ENCODE results near the gene LRRC3C.
"Not testable (repeated sequence)": the region's sequence is repeated elsewhere in the genome, so short reads cannot be mapped to it uniquely, and the experiment has no call there.

Gene LRRC3C

DNA sequence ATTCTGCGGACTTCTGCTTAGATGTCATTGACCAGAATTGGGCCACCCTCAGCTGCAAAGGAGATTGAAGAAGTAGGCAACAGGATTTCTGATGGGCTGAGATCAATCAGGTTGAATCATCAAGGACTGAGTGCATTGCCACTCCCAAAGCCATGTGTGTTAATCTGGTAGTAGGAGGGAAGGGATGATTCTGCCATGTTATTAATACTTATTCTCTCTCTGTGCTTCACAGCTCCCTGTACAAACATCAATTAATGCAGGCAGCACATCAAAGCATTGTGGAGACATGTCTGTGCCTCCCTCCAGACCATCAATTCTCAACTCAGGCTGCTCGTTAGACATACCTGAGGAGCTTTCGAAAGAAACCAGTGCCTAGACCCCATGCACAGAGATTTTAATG lies 11.6 kb downstream of the LRRC3C start:
- no peak for DNase-seq (ENCODE audit: low read depth)
- TF ChIP-seq, protein P1, sequence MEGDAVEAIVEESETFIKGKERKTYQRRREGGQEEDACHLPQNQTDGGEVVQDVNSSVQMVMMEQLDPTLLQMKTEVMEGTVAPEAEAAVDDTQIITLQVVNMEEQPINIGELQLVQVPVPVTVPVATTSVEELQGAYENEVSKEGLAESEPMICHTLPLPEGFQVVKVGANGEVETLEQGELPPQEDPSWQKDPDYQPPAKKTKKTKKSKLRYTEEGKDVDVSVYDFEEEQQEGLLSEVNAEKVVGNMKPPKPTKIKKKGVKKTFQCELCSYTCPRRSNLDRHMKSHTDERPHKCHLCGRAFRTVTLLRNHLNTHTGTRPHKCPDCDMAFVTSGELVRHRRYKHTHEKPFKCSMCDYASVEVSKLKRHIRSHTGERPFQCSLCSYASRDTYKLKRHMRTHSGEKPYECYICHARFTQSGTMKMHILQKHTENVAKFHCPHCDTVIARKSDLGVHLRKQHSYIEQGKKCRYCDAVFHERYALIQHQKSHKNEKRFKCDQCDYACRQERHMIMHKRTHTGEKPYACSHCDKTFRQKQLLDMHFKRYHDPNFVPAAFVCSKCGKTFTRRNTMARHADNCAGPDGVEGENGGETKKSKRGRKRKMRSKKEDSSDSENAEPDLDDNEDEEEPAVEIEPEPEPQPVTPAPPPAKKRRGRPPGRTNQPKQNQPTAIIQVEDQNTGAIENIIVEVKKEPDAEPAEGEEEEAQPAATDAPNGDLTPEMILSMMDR (IDR thresholded peaks at IDR 0.05; ENCODE audit: low read length, missing control alignments): no peak
- H3K4me3 ChIP-seq (replicated peaks; ENCODE audit: low read depth, low read length): no peak overlapping the region

DNA sequence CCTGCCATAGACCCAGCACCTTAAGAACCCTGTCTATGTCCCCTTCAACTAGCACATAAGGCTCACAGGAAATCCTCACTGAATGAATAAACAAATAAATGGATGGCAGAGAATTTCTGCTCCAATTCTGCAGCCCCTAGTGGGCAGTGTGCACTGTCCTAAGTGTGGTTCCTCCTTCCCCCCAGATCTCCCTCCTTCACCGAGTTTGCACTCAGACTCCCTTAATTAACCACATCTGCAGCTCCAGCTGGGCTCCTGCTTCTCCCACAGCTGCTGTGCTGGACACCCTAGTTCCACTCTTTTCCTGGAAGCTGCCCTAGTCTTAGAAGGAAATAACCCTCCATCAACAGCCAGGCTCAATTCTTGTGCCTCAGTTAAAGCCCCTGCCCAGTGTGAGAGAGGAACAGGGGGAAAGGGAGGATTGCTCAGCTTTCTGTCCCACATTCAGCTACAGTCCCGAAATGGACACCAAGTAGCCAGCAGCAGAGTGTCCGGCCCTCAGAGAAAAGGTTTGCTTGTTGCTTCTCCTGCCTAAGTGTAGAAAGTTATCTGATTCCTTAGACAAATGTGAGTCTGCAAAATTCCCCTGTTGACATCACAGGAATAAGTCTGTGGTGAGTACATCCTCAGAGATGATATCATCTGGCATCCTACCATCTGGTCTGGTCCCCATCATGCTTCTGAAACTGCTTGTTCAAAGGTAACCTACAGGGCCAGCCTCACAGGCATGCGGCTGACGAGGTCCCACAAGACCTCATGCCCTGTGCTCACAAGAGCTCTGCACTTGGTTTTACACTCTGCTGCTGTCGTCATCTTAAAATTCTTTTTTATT lies 12.3 kb downstream of the LRRC3C start:
- TF ChIP-seq, protein P1 (IDR thresholded peaks at IDR 0.05; ENCODE audit: low read length, missing control alignments): peak; percentile 52
- peak; percentile 75 for DNase-seq (ENCODE audit: low read depth)

DNA sequence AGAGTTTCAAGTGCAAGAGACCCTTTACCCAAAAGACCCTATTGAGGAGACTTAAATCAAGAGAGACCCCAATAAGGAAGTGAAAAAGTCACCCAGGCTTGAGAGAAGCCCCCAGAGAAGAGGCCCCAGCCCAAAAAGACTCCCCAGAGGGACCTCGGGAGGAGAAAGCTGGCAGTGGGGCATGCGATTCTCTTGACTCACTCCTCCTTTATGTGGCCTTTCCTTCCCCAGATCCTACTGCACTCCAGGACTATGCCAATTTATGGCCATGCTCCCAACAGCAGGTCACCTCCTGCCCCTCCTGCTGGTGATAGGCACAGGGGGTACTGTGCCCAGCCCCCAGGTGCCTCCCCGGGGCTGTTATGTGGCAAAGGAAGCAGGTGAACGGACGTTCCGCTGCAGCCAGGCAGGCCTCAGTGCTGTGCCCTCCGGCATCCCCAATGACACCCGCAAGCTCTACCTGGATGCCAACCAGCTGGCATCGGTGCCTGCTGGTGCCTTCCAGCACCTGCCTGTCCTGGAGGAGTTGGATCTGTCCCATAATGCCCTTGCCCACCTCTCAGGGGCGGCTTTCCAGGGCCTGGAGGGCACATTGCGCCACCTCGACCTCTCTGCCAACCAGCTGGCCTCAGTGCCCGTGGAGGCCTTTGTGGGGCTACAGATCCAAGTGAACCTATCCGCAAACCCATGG lies 16.3 kb downstream of the LRRC3C start:
- TF ChIP-seq, protein P1 (IDR thresholded peaks at IDR 0.05; ENCODE audit: low read length, missing control alignments): no peak
- no peak overlapping the region for H3K4me3 ChIP-seq (replicated peaks; ENCODE audit: low read depth, low read length)
- DNase-seq (ENCODE audit: low read depth): no peak

More for the DNA sequence above, 12.3 kb downstream of the LRRC3C start:
- H3K4me3 ChIP-seq (replicated peaks; ENCODE audit: low read depth, low read length): no peak overlapping the region

DNA sequence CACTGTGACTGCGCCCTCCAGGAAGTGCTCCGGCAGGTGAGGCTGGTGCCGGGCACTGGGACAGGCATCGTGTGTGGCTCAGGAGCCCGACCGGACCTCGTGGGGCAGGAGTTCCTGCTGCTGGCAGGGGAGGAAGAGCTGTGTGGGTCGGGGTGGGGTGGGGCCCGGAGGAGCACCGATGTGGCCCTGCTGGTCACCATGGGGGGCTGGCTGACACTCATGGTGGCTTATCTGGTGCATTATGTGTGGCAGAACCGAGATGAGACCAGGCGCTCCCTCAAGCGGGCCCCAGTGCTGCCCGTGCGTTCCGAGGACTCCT lies 16.8 kb downstream of the LRRC3C start:
- no peak overlapping the region for H3K4me3 ChIP-seq (replicated peaks; ENCODE audit: low read depth, low read length)
- TF ChIP-seq, protein P1 (IDR thresholded peaks at IDR 0.05; ENCODE audit: low read length, missing control alignments): no peak
- DNase-seq (ENCODE audit: low read depth): no peak

DNA sequence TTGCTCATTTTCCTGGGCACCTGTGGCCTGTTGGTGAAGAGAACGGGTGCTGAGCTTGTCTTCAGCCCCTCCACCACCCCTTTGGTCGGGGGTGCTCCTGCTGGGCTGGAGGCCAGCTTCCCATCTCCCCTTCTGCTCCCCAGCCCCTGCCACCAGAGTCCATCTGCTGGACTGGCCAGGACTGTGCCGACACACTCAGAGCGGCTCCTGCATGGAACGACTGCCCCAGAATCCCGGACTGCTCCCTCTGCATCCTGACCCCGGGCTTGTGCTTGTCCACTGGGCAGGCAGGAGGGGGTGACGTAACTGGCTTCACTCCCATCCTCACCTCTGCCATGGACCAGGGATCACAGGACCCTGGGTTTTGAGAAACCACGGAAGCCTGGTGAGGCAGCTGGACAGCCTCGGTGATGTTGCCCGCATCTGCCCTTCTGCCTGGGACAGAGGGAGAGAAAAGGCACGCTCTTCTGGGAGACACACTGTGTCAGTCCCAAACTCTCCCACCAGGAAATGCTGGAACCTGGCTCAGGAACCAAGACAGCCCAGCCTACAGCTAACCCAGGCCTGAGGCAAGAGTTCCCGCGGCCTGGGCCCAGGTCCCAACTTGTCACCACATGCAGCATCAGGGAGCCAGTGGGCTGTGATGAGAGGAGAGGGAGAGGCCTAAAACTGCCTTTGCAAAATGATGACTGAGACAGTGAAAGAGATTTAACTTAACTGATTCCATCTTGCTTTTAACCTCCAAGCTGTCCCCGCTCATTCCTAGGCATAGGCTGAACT lies 19.2 kb downstream of the LRRC3C start:
- H3K4me3 ChIP-seq (replicated peaks; ENCODE audit: low read depth, low read length): no peak overlapping the region
- DNase-seq (ENCODE audit: low read depth): no peak
- TF ChIP-seq, protein P1 (IDR thresholded peaks at IDR 0.05; ENCODE audit: low read length, missing control alignments): no peak

DNA sequence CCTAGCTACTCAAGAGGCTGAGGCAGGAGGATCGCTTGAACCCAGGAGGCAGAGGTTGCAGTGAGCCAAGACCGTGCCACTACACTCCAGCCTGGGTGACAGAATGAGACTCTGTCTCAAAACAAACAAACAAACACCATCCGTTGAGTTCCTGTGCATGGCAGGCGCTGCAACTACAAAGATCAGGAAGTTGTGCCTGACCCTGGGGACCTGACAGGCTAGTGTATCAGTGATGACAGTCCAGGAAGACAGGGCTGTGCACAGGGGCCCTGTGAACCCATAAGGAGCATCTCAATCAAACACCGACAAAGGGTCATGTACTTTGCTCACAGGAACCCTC lies 20.9 kb downstream of the LRRC3C start:
- not testable (repeated sequence) for H3K4me3 ChIP-seq (replicated peaks; ENCODE audit: low read depth, low read length); DNase-seq (ENCODE audit: low read depth)

DNA sequence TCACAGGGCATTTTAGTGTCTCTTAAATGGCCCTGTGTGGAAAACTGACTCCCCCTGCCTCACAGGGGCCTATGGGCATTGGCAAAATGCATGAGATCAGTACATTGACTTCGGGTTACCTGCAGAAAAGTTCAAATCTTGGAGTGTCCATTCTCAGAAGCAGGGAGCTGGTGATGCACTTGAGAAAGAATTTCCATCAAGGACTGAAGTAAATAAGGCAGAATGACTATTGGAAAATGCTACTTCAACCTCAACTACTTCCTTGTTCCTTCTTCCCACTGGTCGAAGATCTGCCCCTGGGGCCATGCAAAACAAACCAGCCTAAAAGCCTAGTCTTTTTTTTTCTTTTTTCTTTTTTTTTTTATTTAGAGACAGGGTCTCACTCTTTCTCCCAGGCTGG lies 21.5 kb downstream of the LRRC3C start:
- no peak overlapping the region for H3K4me3 ChIP-seq (replicated peaks; ENCODE audit: low read depth, low read length)
- DNase-seq (ENCODE audit: low read depth): no peak
- TF ChIP-seq, protein P1 (IDR thresholded peaks at IDR 0.05; ENCODE audit: low read length, missing control alignments): no peak
